CD14-positive monocyte (primary cell): ENCODE data around the gene RBMS3. TPM values are rescaled to one million over a fixed set of nuclear protein-coding genes. Genes with fewer than 3 reads are reported as not detected.
A peak's percentile ranks its signal among the peaks of the same experiment; 100 is the strongest.

ENCODE experiments used
- DNase-seq, 3 donors: peaks; one replicate each; pipeline ENCODE4 v3.0.0-alpha.2; 2011 to 2022
- H2AFZ ChIP-seq: 2 replicates; pipeline ENCODE4 v1.6.0; 2012; ENCODE audit warnings: mild to moderate bottlenecking, low read depth, low read length, inconsistent platforms; ENCODE audit not compliant: insufficient read depth, poor library complexity, severe bottlenecking
- H3K27ac ChIP-seq, 2 donors: 1 replicate in 1 of 2; 2 replicates in 1 of 2; pipeline ENCODE4 v1.5.1; 2012 to 2013; ENCODE audit warnings: low read length in 2 of 2, control low read depth in 1 of 2, inconsistent platforms in 1 of 2, low read depth in 1 of 2, mild to moderate bottlenecking in 1 of 2
- H3K27me3 ChIP-seq, 2 donors: one replicate each; pipeline versions ENCODE4 v1.6.0 to v1.6.1; 2011 to 2013; ENCODE audit warnings: low read length in 2 of 2; ENCODE audit not compliant: control insufficient read depth in 2 of 2, insufficient read depth in 2 of 2
- H3K36me3 ChIP-seq, 2 donors: replicated peaks in 1 of 2; 1 replicate in 1 of 2; 2 replicates in 1 of 2; pipeline versions ENCODE4 v1.5.1 to v1.6.1; 2012 to 2013; ENCODE audit warnings: low read length in 2 of 2, control low read depth in 1 of 2, inconsistent platforms in 1 of 2, mild to moderate bottlenecking in 1 of 2; ENCODE audit not compliant: insufficient read depth in 2 of 2, control insufficient read depth in 1 of 2
- H3K4me1 ChIP-seq, 2 donors: 1 replicate in 1 of 2; 2 replicates in 1 of 2; pipeline versions ENCODE4 v1.5.1 to v1.6.1; 2012 to 2013; ENCODE audit warnings: low read length in 2 of 2, control low read depth in 1 of 2, inconsistent platforms in 1 of 2, mild to moderate bottlenecking in 1 of 2, moderate library complexity in 1 of 2; ENCODE audit not compliant: insufficient read depth in 2 of 2, control insufficient read depth in 1 of 2
- H3K4me2 ChIP-seq: replicated peaks from 2 replicates; pipeline ENCODE3; 2012; ENCODE audit warnings: low read length, moderate library complexity, mild to moderate bottlenecking; ENCODE audit not compliant: poor library complexity, severe bottlenecking; ENCODE audit errors: extremely low read depth
- H3K4me3 ChIP-seq, 3 experiments: fragments of 200-600 bp in 1 of 3; sonication (generic) in 1 of 3; replicated peaks in 1 of 3; 1 replicate in 2 of 3; 2 replicates in 1 of 3; pipeline ENCODE4 v1.5.1; 2011 to 2013; ENCODE audit warnings: low read length in 3 of 3, mild to moderate bottlenecking in 3 of 3, control low read depth in 2 of 3, low read depth in 2 of 3, inconsistent platforms in 1 of 3, moderate library complexity in 1 of 3
- H3K79me2 ChIP-seq: 2 replicates; pipeline ENCODE4 v1.6.0; 2012; ENCODE audit warnings: mild to moderate bottlenecking, control low read depth, inconsistent platforms, low read length, moderate library complexity; ENCODE audit not compliant: insufficient read depth
- H3K9ac ChIP-seq: 2 replicates; pipeline ENCODE4 v1.6.0; 2017; ENCODE audit warnings: low read length, mild to moderate bottlenecking; ENCODE audit not compliant: insufficient read depth, poor library complexity, severe bottlenecking
- H3K9me3 ChIP-seq, 2 donors: replicated peaks in 1 of 2; 1 replicate in 1 of 2; 2 replicates in 1 of 2; pipeline versions ENCODE4 v1.5.1 to v1.6.1; 2012 to 2013; ENCODE audit warnings: low read length in 2 of 2, control low read depth in 1 of 2; ENCODE audit not compliant: control insufficient read depth in 1 of 2, insufficient read depth in 1 of 2
- H4K20me1 ChIP-seq: 2 replicates; pipeline ENCODE4 v1.6.0; 2012; ENCODE audit warnings: mild to moderate bottlenecking, low read length, control low read depth, moderate library complexity; ENCODE audit not compliant: insufficient read depth
- H3K27ac Mint-ChIP-seq, 7 donors: one replicate each; pipeline ENCODE4 v1.8.0; 2020; ENCODE audit warnings: mild to moderate bottlenecking in 7 of 7, mixed read lengths in 7 of 7, moderate library complexity in 6 of 7, inconsistent platforms in 2 of 7
- H3K27me3 Mint-ChIP-seq, 3 donors: one replicate each; pipeline ENCODE4 v1.8.0; 2021 to 2022; ENCODE audit warnings: low read depth in 3 of 3, mild to moderate bottlenecking in 3 of 3, mixed read lengths in 3 of 3, moderate library complexity in 3 of 3, inconsistent platforms in 1 of 3
- H3K36me3 Mint-ChIP-seq, 2 donors: one replicate each; pipeline ENCODE4 v1.8.0; 2020; ENCODE audit warnings: mixed read lengths in 2 of 2, inconsistent platforms in 1 of 2, mild to moderate bottlenecking in 1 of 2
- H3K4me1 Mint-ChIP-seq: one replicate; pipeline ENCODE4 v1.8.0; 2020; ENCODE audit warnings: mild to moderate bottlenecking, mixed read lengths
- H3K4me3 Mint-ChIP-seq, 2 donors: one replicate each; pipeline ENCODE4 v1.8.0; 2020; ENCODE audit warnings: mild to moderate bottlenecking in 2 of 2, mixed read lengths in 2 of 2, moderate library complexity in 1 of 2
- H3K9me3 Mint-ChIP-seq, 7 donors: one replicate each; pipeline ENCODE4 v1.8.0; 2020 to 2022; ENCODE audit warnings: mixed read lengths in 7 of 7, mild to moderate bottlenecking in 6 of 7, moderate library complexity in 6 of 7, inconsistent platforms in 2 of 7
- WGBS: methylation state at CpG from one replicate; pipeline ENCODE4 v1.1.5; 2013; ENCODE audit warnings: missing lambda C conversion rate; ENCODE audit not compliant: insufficient coverage; 5-methylcytosine and 5-hydroxymethylcytosine counted together
- intact Hi-C, 2 donors: fragments of 100-400 bp; cut with micrococcal nuclease; formaldehyde crosslinking; loops; one replicate each; pipeline versions ENCODE4 v1.15.0 to v1.15.1; 2023
- polyA plus RNA-seq, 3 donors: library from polyadenylated mRNA; depleted of rRNA in 1 of 3; unstranded in 2 of 3; stranded (reverse) in 1 of 3; fragments of 300-500 nt in 2 of 3; fragments of >200 nt in 1 of 3; fragmentation: Illumina TruSeq in 2 of 3; gene quantifications; 1 replicate in 2 of 3; 2 replicates in 1 of 3; pipeline ENCODE4 v1.2.3, GENCODE V29; 2012 to 2021
- TF ChIP-seq, protein P1 (sequence below): fragments of 200-600 bp; IDR thresholded peaks from one replicate; pipeline ENCODE4 v1.8.0; 2022; ENCODE audit warnings: antibody characterized with exemption, mild to moderate bottlenecking

Gene RBMS3
- polyA plus RNA-seq, 3 donors = not detected

DNA sequence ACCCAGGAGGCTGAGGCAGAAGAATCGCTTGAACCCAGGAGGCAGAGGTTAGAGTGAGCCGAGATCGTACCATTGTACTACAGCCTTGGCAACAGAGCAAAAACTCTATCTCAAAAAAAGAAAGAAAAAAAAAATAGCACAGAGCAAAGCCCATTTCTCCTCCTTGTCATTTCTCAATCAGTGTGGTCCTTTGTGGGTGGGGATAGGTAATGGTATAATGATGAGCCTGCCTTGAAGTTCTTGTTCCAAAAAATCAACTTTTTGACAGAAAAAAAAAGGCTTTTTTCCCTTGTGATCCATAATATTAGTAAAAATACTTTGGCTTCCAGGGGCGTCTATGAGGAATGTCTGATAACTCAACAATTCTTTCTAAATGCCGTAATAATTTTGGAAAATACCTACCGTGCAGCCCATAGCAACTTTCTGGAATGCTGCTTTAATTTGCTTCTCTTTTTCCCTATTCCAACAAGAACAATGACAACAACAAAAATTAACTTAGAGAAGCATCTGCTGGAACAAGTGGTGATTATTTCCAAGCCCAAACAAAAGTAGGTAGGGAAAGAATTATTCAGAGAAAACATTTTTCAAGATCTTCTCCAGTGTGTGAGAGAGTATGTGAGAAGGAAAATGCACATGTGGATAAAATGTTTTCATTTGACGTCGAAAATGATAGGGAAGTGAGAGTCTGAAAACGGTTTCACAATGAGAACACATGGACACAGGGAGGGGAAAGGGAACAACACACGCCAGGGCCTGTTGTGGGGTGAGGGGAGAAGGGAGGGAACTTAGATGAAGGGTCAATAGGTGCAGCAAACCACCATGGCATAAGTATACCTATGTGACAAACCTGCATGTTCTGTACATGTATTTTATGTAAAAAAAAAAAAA, 337.8 kb downstream of the RBMS3 start:
- H3K4me3 ChIP-seq = no peak overlapping the region
- peaks cover 5 to 11% of the 10 kb centered on the region in 2 donors for H3K4me1 ChIP-seq
- intact Hi-C loops = no loop called here
- no peak overlapping the region for H3K27ac ChIP-seq
- H4K20me1 ChIP-seq = no peaks in the 10 kb centered on the region
- H3K4me1 Mint-ChIP-seq = peaks cover 11% of the 10 kb centered on the region
- H2AFZ ChIP-seq = no peak overlapping the region
- H3K4me3 Mint-ChIP-seq = peak overlapping the region in 1 of 2 donors; percentile 65
- peaks cover 0 to 5% (median 0%) of the 10 kb centered on the region in 7 donors for H3K9me3 Mint-ChIP-seq
- H3K36me3 ChIP-seq = no peaks in the 10 kb centered on the region
- no peak overlapping the region for H3K9ac ChIP-seq
- H3K79me2 ChIP-seq = no peaks in the 10 kb centered on the region
- H3K27me3 ChIP-seq = no peaks in the 10 kb centered on the region
- H3K9me3 ChIP-seq = no peaks in the 10 kb centered on the region
- TF ChIP-seq, protein P1, sequence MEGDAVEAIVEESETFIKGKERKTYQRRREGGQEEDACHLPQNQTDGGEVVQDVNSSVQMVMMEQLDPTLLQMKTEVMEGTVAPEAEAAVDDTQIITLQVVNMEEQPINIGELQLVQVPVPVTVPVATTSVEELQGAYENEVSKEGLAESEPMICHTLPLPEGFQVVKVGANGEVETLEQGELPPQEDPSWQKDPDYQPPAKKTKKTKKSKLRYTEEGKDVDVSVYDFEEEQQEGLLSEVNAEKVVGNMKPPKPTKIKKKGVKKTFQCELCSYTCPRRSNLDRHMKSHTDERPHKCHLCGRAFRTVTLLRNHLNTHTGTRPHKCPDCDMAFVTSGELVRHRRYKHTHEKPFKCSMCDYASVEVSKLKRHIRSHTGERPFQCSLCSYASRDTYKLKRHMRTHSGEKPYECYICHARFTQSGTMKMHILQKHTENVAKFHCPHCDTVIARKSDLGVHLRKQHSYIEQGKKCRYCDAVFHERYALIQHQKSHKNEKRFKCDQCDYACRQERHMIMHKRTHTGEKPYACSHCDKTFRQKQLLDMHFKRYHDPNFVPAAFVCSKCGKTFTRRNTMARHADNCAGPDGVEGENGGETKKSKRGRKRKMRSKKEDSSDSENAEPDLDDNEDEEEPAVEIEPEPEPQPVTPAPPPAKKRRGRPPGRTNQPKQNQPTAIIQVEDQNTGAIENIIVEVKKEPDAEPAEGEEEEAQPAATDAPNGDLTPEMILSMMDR = no peak
- H3K27ac Mint-ChIP-seq = no peak overlapping the region
- H3K27me3 Mint-ChIP-seq = peaks cover 0 to 3% (median 2%) of the 10 kb centered on the region in 3 donors
- WGBS = 42% methylated on average over 6 of the region's 10 CpGs
- no peaks in the 10 kb centered on the region for H3K36me3 Mint-ChIP-seq
- H3K4me2 ChIP-seq = no peak overlapping the region
- peak in 2 of 3 donors; percentile 5 to 42 for DNase-seq

DNA sequence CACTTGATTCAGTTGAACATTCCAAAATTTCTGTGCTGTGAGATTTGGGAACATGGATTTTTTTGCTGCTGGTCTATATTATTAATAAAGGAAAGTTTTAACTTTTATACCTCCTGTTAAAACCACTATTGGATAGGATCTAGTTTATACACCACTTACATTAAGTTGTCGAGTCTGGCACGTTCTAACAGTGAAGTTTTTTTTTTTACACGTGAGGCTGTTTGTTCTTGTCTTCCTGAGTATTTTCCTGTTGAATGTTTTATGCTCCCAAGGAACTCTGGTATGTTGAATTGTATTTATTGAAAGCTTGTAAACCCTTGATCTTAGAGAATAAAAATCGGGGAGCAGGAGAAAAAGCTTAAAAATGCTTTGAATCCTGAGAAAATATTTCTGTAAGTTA, 338.8 kb downstream of the RBMS3 start:
- WGBS = no CpG with 5 or more reads among the region's 4 CpGs
- Histone ChIP-seq H3K27me3 (no peaks in the 10 kb centered on the region), H3K36me3 (no peaks in the 10 kb centered on the region), H3K4me3 (no peak overlapping the region), H3K27ac (no peak overlapping the region), H4K20me1 (no peaks in the 10 kb centered on the region), H3K79me2 (no peaks in the 10 kb centered on the region), H3K4me1 (peaks cover 5 to 11% of the 10 kb centered on the region in 2 donors), H2AFZ (no peak overlapping the region), H3K9ac (no peak overlapping the region), H3K4me2 (no peak overlapping the region), H3K9me3 (no peaks in the 10 kb centered on the region)
- peaks cover 11% of the 10 kb centered on the region for H3K4me1 Mint-ChIP-seq
- DNase-seq = no peak
- peaks cover 0 to 3% (median 2%) of the 10 kb centered on the region in 3 donors for H3K27me3 Mint-ChIP-seq
- intact Hi-C loops = no loop called here
- H3K36me3 Mint-ChIP-seq = no peaks in the 10 kb centered on the region
- no peak overlapping the region for H3K27ac Mint-ChIP-seq
- TF ChIP-seq, protein P1 = no peak
- H3K4me3 Mint-ChIP-seq = no peak overlapping the region
- H3K9me3 Mint-ChIP-seq = peaks cover 0 to 5% (median 0%) of the 10 kb centered on the region in 7 donors
